SKM-1 treated with dmso at 0.1 percent for 144 hours (cell line): Measurements from ENCODE around the gene DNAJB9.

ENCODE experiments used
- DNase-seq: peaks from one replicate; lab custom pipeline; 2025; ENCODE audit not compliant: unreplicated experiment; lab: John Stamatoyannopoulos, UW

The DNAJB9 gene

DNA sequence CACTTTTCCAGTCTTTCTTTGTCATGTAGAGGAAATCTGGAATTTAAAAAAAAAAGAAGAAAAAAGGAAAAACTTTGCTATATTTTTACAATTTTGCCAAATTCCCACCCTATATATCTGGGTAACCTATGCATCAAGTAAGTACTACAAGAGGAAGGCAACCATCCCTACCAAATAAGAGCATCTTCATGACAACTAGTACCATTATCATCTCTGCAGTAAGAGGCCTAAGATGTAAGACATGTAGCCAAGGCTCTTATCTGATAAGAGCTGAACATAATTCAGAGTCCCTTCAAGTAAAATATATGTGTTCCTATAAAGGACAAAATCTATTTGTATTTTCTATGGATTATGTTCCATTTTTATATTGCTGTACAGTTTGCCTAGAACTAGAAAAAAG is 3.7 kb upstream of the DNAJB9 start:
- no peak for DNase-seq

DNA sequence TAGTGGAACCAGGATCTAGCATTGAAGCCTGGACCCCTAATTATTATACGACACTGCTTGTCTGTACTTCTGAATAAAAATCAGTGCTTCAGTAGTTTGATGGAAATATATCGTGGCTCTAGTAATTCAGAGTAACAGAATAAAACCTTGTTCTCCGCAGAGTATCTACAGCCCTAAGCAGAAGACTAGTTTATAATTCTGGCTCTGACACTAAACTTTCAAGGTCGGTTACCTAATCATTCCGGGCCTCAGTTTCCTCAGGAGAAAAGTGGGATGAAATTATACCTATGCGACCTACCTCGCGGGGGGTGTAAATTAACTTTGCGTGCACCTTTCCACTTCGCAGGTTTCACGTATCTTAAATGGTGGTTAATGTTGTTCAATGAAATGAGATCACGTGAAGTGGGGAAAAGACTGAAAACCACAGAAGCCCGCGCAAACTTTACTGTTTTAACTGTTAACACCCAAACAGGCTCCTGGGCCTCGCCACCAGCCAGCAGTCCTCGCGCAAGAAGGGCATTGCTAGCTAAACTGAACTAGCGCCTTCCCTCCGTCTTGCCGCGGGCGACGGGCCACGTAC is 783 bp upstream of the DNAJB9 start:
- DNase-seq = no peak

DNA sequence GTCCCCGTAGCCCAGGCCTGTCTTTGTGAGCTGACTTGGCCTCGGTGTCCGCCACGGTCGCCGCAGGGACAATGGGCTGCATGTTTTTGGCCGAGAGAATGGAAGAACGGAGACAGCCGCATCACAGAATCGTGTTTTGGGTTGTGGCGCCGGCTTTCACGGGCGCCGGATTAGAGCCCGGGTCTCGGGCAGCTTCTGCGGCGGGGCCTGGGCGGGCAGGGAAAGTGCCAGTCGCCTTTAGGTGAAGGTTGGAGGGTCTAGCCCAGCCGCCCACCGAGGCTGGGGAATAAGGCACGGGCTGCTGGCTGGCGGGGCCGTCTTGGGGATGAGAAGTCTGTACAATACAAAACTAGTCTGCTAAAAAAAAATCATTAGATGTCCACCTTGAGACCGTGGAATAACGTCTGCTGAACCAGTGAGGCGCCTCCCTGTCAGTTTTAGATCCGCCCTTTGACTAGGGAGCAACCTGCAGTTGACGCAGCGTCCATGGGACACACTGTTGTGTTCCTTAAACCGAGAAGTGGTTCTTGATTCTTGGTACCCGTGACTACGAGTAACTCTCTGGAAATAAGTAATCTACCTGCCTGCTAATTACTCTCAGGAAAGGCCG is 577 bp downstream of the DNAJB9 start:
- no peak for DNase-seq

- DNase-seq = no peak
Measured at GRCh38 chr7:108572480-108572879, 2.8 kb downstream of the DNAJB9 start.

DNA sequence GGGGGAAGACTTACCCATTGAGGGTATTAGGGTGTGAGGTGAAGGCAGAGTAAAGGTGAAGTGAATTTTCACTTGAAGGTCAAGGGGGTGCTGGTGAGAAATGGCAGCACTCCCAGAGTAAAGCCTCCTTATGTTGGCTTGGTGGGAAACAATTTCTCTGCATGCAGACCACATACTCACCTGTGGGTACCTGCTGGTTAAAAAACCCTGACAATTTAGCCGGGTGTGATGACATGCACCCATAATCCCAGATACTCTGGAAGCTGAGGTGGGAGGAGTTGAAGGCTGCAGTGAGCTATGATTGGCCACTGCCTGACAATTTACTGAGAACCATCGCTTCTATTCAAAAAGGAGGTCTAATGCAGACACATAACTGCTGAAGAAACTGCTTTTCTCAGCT is 5.5 kb downstream of the DNAJB9 start:
- no peak for DNase-seq

- DNase-seq = no peak
Measured at GRCh38 chr7:108576116-108576515, 6.4 kb downstream of the DNAJB9 start.

DNA sequence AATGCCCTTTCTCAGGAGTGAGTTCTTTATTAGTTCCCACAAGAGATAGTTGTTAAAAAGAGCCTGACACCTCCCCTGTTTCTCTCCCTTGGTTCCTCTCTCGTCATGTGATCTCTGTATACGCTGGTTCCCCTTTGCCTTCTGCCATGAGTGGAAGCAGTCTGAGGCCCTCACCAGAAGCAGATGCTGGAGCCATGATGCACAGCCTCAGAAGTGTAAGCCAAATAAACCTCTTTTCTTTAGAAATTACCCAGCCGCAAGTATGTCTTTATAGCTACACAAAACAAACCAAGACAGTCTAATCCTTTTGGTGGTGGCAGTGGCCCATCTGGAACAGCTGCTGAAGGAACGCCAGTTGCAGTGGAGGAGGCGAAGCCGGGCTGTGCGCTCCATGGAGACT is 9.3 kb downstream of the DNAJB9 start:
- no peak for DNase-seq

DNA sequence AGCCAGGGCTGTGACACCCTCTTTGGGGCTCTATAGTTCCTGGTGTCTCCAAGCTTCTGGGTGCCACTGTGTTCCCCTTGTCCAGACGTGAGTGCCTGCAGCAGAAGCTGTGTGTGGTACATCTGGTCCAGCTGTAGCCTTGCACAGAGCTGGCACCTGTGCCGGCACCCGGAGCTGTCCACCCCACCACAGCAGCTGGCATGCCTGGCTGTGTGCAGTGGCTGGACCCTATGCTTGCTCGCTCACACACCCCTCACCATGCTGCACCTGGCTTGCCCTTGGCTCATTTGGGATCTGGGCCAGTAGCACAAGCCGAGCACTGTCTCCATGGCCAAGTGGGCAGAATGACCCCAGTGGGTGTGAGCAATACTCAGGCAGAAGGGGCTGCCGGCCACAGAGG is 10.6 kb downstream of the DNAJB9 start:
- DNase-seq = no peak

GRCh38 chr7:108581655-108582491 is 12.2 kb downstream of the DNAJB9 start:
- no peak for DNase-seq

GRCh38 chr7:108584211-108584610 is 14.5 kb downstream of the DNAJB9 start:
- DNase-seq = no peak

- DNase-seq = no peak
Measured at GRCh38 chr7:108585843-108586242, 16.2 kb downstream of the DNAJB9 start.

GRCh38 chr7:108586274-108586710 is 16.6 kb downstream of the DNAJB9 start:
- no peak for DNase-seq

DNA sequence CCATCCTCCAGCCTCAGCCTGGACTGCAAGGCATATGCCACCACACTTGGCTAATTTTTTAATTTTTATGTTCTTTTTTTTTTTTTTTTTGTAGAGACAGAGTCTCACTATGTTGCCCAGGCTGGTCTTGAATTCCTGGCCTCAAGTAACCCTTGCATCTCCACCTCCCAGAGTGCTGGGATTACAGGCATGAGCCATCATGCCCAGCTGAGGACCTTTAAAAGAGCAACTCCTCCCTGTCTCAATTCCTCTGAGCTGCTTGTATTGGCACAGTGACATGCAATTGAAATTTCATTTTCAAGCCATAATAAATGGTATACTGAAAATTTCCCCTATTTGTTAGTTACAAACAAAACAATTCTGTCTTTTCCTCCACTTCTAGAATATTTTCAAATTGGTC is 19.5 kb downstream of the DNAJB9 start:
- no peak for DNase-seq

DNA sequence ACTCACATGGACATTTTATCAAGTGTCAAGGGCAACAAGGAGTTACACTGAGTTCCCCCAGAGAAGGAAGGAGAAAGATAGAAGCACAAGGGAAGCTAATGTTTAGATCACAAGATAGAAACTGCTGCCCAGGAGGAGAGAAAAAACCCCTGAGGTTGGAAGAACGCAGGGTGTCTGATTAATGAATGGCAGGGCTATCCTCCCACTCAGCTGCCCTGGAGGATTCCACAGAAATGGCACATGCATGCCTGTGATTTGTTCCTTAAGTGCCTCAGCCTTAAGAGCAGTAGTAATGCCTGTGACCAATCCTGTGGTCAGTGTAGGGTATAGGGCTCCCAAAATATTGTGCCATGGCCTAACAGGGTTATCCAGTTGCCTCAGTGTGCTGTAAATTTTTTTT is 20.2 kb downstream of the DNAJB9 start:
- DNase-seq = no peak

DNA sequence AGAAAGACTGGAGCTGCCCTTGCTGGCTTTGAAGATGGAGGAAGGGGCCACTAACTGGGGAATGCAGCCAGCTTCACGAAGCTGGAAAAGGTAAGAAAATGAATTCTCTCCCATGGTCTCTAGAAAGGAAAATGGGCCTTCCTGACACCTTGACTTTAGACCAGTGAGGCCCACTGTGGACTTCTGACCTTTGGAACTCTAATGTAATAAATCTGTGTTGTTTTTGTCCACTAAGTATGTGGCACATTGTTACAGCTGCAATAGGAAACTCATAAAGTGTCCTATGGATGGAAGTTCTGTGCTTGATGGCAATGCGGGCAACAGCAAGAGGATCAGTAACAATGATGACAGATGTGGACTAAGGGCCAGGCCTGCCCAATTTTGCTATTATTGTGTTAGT is 20.9 kb downstream of the DNAJB9 start:
- DNase-seq = no peak

GRCh38 chr7:108592646-108593201 is 23.1 kb downstream of the DNAJB9 start:
- no peak for DNase-seq

DNA sequence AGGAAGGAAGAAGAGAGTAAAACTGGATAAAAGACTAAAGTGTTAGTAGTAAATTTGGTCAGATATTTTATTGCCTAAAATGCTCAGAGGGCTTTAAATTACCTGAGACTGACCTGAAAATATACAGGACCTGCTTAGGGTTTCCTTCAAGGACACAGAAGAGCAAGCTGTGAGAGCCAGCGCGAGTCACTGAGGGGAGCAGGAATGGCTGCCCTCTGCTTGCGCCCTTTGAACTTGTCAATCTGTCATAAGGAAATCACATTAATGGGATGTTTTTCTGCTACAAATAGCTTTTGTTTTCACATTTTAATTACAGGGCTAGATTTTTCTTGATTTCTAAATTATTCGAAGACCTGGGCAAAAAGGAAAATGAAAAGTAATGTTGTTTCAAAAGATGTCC is 26.9 kb downstream of the DNAJB9 start:
- no peak for DNase-seq

GRCh38 chr7:108598153-108598552 is 28.5 kb downstream of the DNAJB9 start:
- no peak for DNase-seq

DNA sequence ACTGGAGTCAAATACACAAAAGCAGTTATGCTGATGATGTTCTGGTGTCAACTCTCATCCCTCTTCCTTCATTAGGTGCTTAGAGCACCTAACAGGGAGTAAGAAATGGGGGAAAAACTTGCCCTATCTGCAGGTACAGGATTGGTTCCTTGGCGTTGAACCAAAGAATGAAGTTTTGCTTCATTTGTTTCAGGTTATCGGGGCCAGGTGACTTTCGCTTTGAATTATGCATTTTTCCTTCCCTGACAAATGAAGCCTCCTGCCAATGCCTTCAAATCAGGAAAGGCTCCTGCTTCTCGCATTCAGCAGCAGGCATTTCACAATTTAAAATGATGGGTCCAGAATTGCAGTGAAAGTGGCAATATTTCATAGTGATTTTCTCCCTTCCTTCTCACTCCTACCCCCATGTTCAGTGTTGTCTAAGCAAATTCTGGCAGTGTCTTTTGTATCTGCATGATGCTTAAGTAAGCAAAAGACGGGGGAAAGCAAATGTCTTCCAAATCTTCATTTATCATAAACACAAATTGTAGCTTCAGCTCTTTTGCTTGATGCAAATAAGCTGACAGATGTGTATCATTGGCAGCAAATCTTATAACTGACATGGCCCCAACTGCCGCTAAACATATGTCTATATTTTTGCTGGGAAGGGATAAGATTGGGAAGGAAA is 29.4 kb downstream of the DNAJB9 start:
- no peak for DNase-seq

GRCh38 chr7:108600399-108600798 is 30.7 kb downstream of the DNAJB9 start:
- DNase-seq = no peak

- DNase-seq = no peak
Measured at GRCh38 chr7:108603656-108604306, 34.1 kb downstream of the DNAJB9 start.
